ENCODE data around the gene BOLA2B.
"Not testable (repeated sequence)": the region's sequence is repeated elsewhere in the genome, so short reads cannot be mapped to it uniquely, and the experiment has no call there.

DNA sequence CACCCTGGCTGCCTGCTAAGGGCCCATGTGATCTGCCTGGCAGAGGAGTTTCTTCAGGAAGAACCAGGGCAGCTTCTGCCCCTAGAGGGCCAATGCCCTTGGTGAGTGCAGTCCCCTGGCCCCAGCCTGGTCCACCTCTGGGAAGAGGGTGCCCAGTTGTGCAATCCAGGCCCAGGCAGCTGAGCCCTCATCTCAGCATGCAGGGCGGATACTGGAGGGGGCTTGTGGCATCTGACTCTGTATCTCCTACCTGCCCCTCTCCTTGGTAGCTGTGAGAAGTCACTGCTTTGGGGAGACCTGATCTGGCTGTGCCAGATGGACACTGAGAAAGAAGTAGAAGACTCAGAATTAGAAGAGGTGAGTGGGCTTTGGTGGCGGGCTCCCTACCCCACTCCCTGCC lies 3.5 kb upstream of the BOLA2B start:
- not testable (repeated sequence) for TF ChIP-seq POLR2A, POLR2AphosphoS5, POU2F2 (IDR thresholded peaks at IDR 0.05; ENCODE audit: low read depth, low read length)

Data from GM12891 (cell line).